Right lobe of liver (tissue), 4 donors: ENCODE results near the gene BDKRB2.

Experiments
- CTCF ChIP-seq, 4 donors: fragments of 200-600 bp in 3 of 4; fragments of 450-650 bp in 1 of 4; IDR thresholded peaks; one replicate each; pipeline versions ENCODE4 v1.5.1 to v1.8.0; 2016 to 2022; ENCODE audit warnings: antibody characterized with exemption in 4 of 4, mild to moderate bottlenecking in 2 of 4
- POLR2A ChIP-seq: fragments of 450-650 bp; IDR thresholded peaks from one replicate; pipeline ENCODE4 v1.6.1; 2017; ENCODE audit warnings: antibody characterized with exemption, mild to moderate bottlenecking
- donor health status: DM: no; HTN: no; CAD: no.
- donor health status: DM: no; HTN: no; CAD: no.
- donor health status: DM: no; HTN: yes; CAD: no.

- TF ChIP-seq CTCF (IDR thresholded peaks at IDR 0.05), result no peak
- no peak for TF ChIP-seq POLR2A
Observed at GRCh38 chr14:96173636-96174475, 30.8 kb upstream of the BDKRB2 start.
